K562 (cell line): ENCODE measurements around the gene CFAP157. TPM values are rescaled to one million over a fixed set of nuclear protein-coding genes. Genes with fewer than 3 reads are reported as not detected.

ENCODE experiments used
- ATF3 ChIP-seq, 2 experiments: fragments of 450-650 bp in 1 of 2; sonication (generic) in 1 of 2; formaldehyde crosslinking in 1 of 2; IDR thresholded peaks in 1 of 2; conservative IDR thresholded peaks in 1 of 2; 2 replicates each; pipeline versions ENCODE4 v1.6.1 to v1.8.1; 2016 to 2023; ENCODE audit warnings: mild to moderate bottlenecking in 2 of 2, moderate library complexity in 2 of 2, inconsistent platforms in 1 of 2, missing genetic modification reagents in 1 of 2
- C11orf30 ChIP-seq: fragments of 450-650 bp; IDR thresholded peaks from 2 replicates; pipeline ENCODE4 v1.6.1; 2016; ENCODE audit warnings: low read depth, mild to moderate bottlenecking
- CTBP1 ChIP-seq: fragments of 450-650 bp; IDR thresholded peaks from 2 replicates; pipeline ENCODE4 v1.6.1; 2016; ENCODE audit warnings: borderline replicate concordance
- EP400 ChIP-seq: fragments of 450-650 bp; IDR thresholded peaks from 2 replicates; pipeline ENCODE4 v1.6.1; 2017; ENCODE audit warnings: antibody characterized with exemption, mild to moderate bottlenecking, moderate library complexity
- ETS2 ChIP-seq: IDR thresholded peaks from 2 replicates; pipeline ENCODE4 v1.6.1; 2016; ENCODE audit warnings: borderline replicate concordance, missing genetic modification characterization, mild to moderate bottlenecking, moderate library complexity, missing compliant biosample characterization; ENCODE audit not compliant: poor library complexity, severe bottlenecking
- FIP1L1 ChIP-seq: fragments of 200-400 bp; formaldehyde crosslinking; IDR thresholded peaks from 2 replicates; pipeline ENCODE4 v1.6.1; 2018; ENCODE audit warnings: mild to moderate bottlenecking, low read depth, low read length; ENCODE audit not compliant: poor library complexity, severe bottlenecking
- GTF2A2 ChIP-seq: IDR thresholded peaks from 2 replicates; pipeline ENCODE4 v1.6.1; 2016; ENCODE audit warnings: mild to moderate bottlenecking, missing genetic modification characterization, missing compliant biosample characterization
- HDAC3 ChIP-seq: fragments of 450-650 bp; IDR thresholded peaks from 2 replicates; pipeline ENCODE4 v1.6.1; 2018; ENCODE audit warnings: borderline replicate concordance, mild to moderate bottlenecking, moderate library complexity; ENCODE audit not compliant: partially characterized antibody
- HINFP ChIP-seq: fragments of 450-650 bp; conservative IDR thresholded peaks from 2 replicates; pipeline ENCODE4 v1.6.1; 2016; ENCODE audit warnings: missing genetic modification characterization, low read depth, mild to moderate bottlenecking, control low read depth, missing compliant biosample characterization
- KHSRP ChIP-seq: fragments of 450-650 bp; IDR thresholded peaks from 2 replicates; pipeline ENCODE4 v1.6.1; 2017
- RFX7 ChIP-seq: fragments of 250-450 bp; sonication (Bioruptor Pico); IDR thresholded peaks from 2 replicates; pipeline ENCODE4 v1.5.1; 2021; ENCODE audit warnings: mild to moderate bottlenecking
- TEAD4 ChIP-seq, 2 experiments: sonication (generic) in 1 of 2; formaldehyde crosslinking in 1 of 2; IDR thresholded peaks; 2 replicates each; pipeline versions ENCODE4 v1.6.1 to v1.8.0; 2012 to 2022; ENCODE audit warnings: borderline replicate concordance in 1 of 2, inconsistent platforms in 1 of 2, low read length in 1 of 2, mild to moderate bottlenecking in 1 of 2, missing genetic modification reagents in 1 of 2
- ZFP30 ChIP-seq: fragments of 250-450 bp; sonication (Bioruptor Pico); IDR thresholded peaks from 2 replicates; pipeline ENCODE4 v1.8.0; 2022; ENCODE audit warnings: moderate library complexity, mild to moderate bottlenecking, inconsistent platforms, borderline replicate concordance
- ZNF407 ChIP-seq: fragments of 450-650 bp; IDR thresholded peaks from 2 replicates; pipeline ENCODE4 v1.6.1; 2016; ENCODE audit warnings: low read depth
- ZNF431 ChIP-seq: sonication (generic); formaldehyde crosslinking; IDR thresholded peaks from 2 replicates; pipeline ENCODE4 v1.8.0; 2022; ENCODE audit warnings: mild to moderate bottlenecking, missing genetic modification reagents
- polyA plus RNA-seq, 8 experiments: library from polyadenylated mRNA; depleted of rRNA in 4 of 8; stranded (reverse) in 5 of 8; unstranded in 3 of 8; fragments of >200 nt; fragmentation: Nextera tagmentation in 2 of 8; fragmentation: Illumina TruSeq in 1 of 8; extraction: Ambion mirVana in 2 of 8; extraction: Trizol in 1 of 8; gene quantifications; 2 replicates each; pipeline versions ENCODE4 v1.2.1 to v1.2.3, GENCODE V29; 2011 to 2014; ENCODE audit warnings: inconsistent platforms in 1 of 8, missing spikeins in 1 of 8
- total RNA-seq, 7 experiments: library from RNA; depleted of rRNA in 6 of 7; stranded (reverse); fragments of >200 nt in 6 of 7; fragmentation: Illumina TruSeq in 2 of 7; extraction: Trizol in 2 of 7; gene quantifications; 2 replicates each; pipeline versions ENCODE4 v1.2.1 to v1.2.3, GENCODE V29; 2011 to 2021; ENCODE audit warnings: low replicate concordance in 1 of 7

Gene CFAP157
- total and polyA plus RNA-seq, 9 of the 15 experiments (the other 6 are each of a cell fraction or from before 2014, with no cell fraction given): 0.03 TPM; not detected in 8

- TF ChIP-seq TEAD4 (IDR thresholded peaks at IDR 0.05; ENCODE audit: low read length): no peak
- TF ChIP-seq TEAD4 (CRISPR knock-in tag; IDR thresholded peaks at IDR 0.05; ENCODE audit: borderline replicate concordance): no peak
- peak; percentile 99 for TF ChIP-seq ATF3 (IDR thresholded peaks at IDR 0.05)
- TF ChIP-seq ATF3 (CRISPR knock-in tag; conservative IDR thresholded peaks at IDR 0.05): peak; percentile 81; the same call in 1 of the 2 replicates
- TF ChIP-seq ETS2 (tag): no peak
- no peak for TF ChIP-seq HDAC3
- no peak for TF ChIP-seq ZFP30 (CRISPR knock-in tag)
- TF ChIP-seq C11orf30: peak; percentile 47; the same call in 1 of the 2 replicates
- no peak for TF ChIP-seq GTF2A2
- TF ChIP-seq EP400: peak; percentile 77; the same call in 1 of the 2 replicates
- TF ChIP-seq CTBP1: peak; percentile 38; the same call in 1 of the 2 replicates
- TF ChIP-seq FIP1L1: no peak
- peak; percentile 79 for TF ChIP-seq KHSRP
- no peak for TF ChIP-seq ZNF431 (CRISPR knock-in tag)
- no peak for TF ChIP-seq RFX7 (CRISPR knock-in tag)
- no peak for TF ChIP-seq ZNF407
- TF ChIP-seq HINFP: no peak
These were observed 8.9 kb downstream of the CFAP157 start, which contains the start of the genes PTRH1 and TTC16 (continued) for GRCh38 chr9:127715470-127716337.
